Lung (tissue), 12 donors: ENCODE data around the gene TPCN2. TPM values are rescaled to one million over a fixed set of nuclear protein-coding genes. Genes with fewer than 3 reads are reported as not detected.

Experiments
- ATAC-seq: fragments of 200-7000 bp; cut with Tn5 transposase; one replicate; pipeline ENCODE4 v1.9.1; 2020; ENCODE audit warnings: moderate number of reproducible peaks; ENCODE audit not compliant: insufficient read depth, low FRiP score
- DNase-seq, 3 donors: peaks; one replicate each; pipeline ENCODE4 v3.0.0-alpha.2; 2013 to 2017
- H3K27ac ChIP-seq, 2 donors: one replicate each; pipeline ENCODE4 v1.5.1; 2013; ENCODE audit warnings: mild to moderate bottlenecking in 2 of 2, moderate library complexity in 2 of 2, control low read depth in 1 of 2, inconsistent platforms in 1 of 2, low read depth in 1 of 2, low read length in 1 of 2
- H3K27me3 ChIP-seq, 3 donors: one replicate each; pipeline ENCODE4 v1.5.1; 2013; ENCODE audit warnings: low read length in 2 of 3; ENCODE audit not compliant: control insufficient read depth in 3 of 3, insufficient read depth in 3 of 3
- H3K36me3 ChIP-seq, 4 donors: one replicate each; pipeline ENCODE4 v1.5.1; 2013; ENCODE audit warnings: low read length in 4 of 4, mild to moderate bottlenecking in 1 of 4, moderate library complexity in 1 of 4; ENCODE audit not compliant: control insufficient read depth in 4 of 4, insufficient read depth in 4 of 4
- H3K4me1 ChIP-seq, 5 donors: one replicate each; pipeline ENCODE4 v1.5.1; 2013; ENCODE audit warnings: low read length in 5 of 5, mild to moderate bottlenecking in 2 of 5, moderate library complexity in 1 of 5; ENCODE audit not compliant: control insufficient read depth in 5 of 5, insufficient read depth in 5 of 5
- H3K4me3 ChIP-seq: one replicate; pipeline ENCODE4 v1.5.1; 2013; ENCODE audit warnings: mild to moderate bottlenecking, control low read depth, moderate library complexity
- H3K9ac ChIP-seq, 2 donors: one replicate each; pipeline ENCODE4 v1.5.1; 2013; ENCODE audit warnings: low read length in 2 of 2, control low read depth in 1 of 2; ENCODE audit not compliant: insufficient read depth in 1 of 2
- H3K9me3 ChIP-seq, 4 donors: one replicate each; pipeline ENCODE4 v1.5.1; 2013; ENCODE audit warnings: low read length in 3 of 4, mild to moderate bottlenecking in 1 of 4, moderate library complexity in 1 of 4; ENCODE audit not compliant: control insufficient read depth in 4 of 4, insufficient read depth in 3 of 4
- WGBS, 2 donors: extraction: QIAGEN DNeasy Blood & Tissue Kit; methylation state at CpG; one replicate each; pipeline ENCODE4 v1.1.7; 2013; 5-methylcytosine and 5-hydroxymethylcytosine counted together
- polyA plus RNA-seq, 2 donors: library from polyadenylated mRNA; stranded (reverse); fragments of 200-250 nt; gene quantifications; one replicate each; pipeline ENCODE4 v1.2.1, GENCODE V29; 2013
- total RNA-seq, 2 donors: library from RNA; depleted of rRNA in 1 of 2; stranded (reverse); fragments of >200 nt in 1 of 2; gene quantifications; one replicate each; pipeline ENCODE4 v1.2.1, GENCODE V29; 2014 to 2021
- TF ChIP-seq, protein P1 (sequence below): IDR thresholded peaks from 2 replicates; pipeline ENCODE4 v1.5.1; 2012; ENCODE audit warnings: mild to moderate bottlenecking; ENCODE audit errors: control extremely low read depth, extremely low read depth
- donor health status: control.
- donor health status: control.
- donor health status: Bipolar disorder and iron deficiency.
- donor health status: healthy.
- donor health status: DM: yes; HTN: yes; CAD: no.

The TPCN2 gene
- total and polyA plus RNA-seq, 4 donors, result 10.0 to 25.0 (median 14.5) TPM

DNA sequence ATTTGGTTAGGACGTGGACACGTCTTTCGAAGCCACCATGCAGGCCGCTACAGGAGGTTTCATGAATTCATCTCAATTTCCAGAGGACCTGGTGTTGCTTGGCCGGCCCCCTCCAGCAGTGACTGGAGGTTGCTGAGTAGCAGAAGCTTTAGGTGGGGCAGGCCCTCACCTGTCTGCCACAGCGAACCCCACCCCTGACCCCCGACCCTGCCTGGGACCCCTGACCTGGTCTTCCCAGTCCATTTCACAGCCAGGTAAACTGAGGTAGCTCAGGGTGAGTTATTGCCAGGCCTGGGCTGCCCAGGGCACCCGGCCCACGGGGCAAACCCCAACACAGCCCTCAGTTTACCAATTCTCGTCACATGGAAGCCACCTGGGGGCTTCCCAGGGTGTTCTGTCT lies 67.9 kb downstream of the TPCN2 start:
- DNase-seq, result no peak
- 96 to 97% methylated on average over 10 of the region's 10 CpGs for WGBS, 2 donors
- TF ChIP-seq, protein P1, sequence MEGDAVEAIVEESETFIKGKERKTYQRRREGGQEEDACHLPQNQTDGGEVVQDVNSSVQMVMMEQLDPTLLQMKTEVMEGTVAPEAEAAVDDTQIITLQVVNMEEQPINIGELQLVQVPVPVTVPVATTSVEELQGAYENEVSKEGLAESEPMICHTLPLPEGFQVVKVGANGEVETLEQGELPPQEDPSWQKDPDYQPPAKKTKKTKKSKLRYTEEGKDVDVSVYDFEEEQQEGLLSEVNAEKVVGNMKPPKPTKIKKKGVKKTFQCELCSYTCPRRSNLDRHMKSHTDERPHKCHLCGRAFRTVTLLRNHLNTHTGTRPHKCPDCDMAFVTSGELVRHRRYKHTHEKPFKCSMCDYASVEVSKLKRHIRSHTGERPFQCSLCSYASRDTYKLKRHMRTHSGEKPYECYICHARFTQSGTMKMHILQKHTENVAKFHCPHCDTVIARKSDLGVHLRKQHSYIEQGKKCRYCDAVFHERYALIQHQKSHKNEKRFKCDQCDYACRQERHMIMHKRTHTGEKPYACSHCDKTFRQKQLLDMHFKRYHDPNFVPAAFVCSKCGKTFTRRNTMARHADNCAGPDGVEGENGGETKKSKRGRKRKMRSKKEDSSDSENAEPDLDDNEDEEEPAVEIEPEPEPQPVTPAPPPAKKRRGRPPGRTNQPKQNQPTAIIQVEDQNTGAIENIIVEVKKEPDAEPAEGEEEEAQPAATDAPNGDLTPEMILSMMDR, result no peak
- Histone ChIP-seq H3K4me1 (peaks cover 0 to 34% (median 9%) of the 10 kb centered on the region in 5 donors), H3K27me3 (no peaks in the 10 kb centered on the region), H3K36me3 (no peaks in the 10 kb centered on the region), H3K4me3 (no peak overlapping the region), H3K27ac (no peak overlapping the region), H3K9me3 (peaks cover 0 to 6% (median 1%) of the 10 kb centered on the region in 4 donors), H3K9ac (no peak overlapping the region)
- ATAC-seq, result no peak

DNA sequence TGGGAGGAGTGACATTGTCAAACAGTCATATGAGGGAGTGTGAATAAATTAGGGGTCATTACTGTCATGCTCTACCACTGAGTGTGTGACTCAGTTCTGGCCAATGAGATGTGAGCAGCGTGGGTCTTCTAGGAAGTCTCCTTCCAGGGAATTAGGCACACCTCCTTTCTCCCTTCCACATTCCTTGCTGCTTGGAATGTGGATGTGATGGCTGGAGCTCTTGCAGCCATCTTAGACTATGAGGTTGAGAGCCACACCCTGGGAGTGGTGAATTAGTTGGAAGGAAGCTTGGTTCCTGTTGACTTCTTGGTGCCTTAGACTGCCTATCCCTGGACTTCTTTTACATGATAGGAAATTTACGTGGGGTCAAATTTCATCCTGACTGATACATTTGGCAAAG lies 70.5 kb downstream of the TPCN2 start:
- Histone ChIP-seq H3K36me3 (no peaks in the 10 kb centered on the region), H3K4me3 (no peak overlapping the region), H3K9me3 (peaks cover 0 to 6% (median 1%) of the 10 kb centered on the region in 4 donors), H3K27me3 (no peaks in the 10 kb centered on the region), H3K27ac (no peak overlapping the region), H3K9ac (no peak overlapping the region), H3K4me1 (peaks cover 0 to 30% (median 20%) of the 10 kb centered on the region in 5 donors)
- DNase-seq (no peak), ATAC-seq (no peak)
- TF ChIP-seq, protein P1, result no peak
- 66 to 91% methylated on average over 2 of the region's 2 CpGs for WGBS, 2 donors

DNA sequence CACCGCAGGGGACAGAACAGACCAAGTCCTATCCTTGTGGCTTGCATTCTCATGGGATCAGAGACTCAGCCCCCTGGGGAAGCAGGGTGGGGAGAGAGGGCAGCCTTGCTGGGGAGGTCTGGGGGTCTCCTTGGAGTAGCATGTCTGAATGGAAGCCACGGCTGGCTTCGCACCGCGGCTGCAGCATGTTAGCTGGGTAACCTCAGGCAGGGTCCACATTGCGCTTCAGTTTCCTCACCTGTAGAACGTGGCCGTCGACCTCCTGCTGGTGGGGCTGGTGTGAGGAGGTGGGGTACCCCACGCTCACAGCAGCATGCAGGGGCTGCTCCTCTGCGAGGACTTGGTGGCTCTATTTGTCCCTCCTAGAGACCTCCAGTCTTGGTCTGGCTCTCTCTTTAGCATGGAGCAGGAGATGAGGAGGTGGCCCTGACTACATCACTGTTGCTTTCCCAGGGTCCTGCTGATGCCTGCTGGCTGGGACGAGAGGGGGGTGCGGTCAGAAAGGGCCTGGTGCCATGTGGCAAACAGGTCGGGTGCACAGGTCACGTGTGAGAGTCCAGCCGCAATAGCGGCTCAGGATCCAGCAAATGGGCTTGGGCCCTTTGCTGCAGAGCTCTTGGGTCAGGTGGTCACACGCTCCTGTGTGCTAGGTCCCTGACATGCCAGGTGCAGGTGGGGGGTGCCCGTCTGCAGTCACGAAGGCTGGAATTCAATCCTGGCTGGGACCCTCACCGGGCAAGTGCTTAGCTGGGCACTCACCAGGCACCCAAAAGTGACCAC lies 71.6 kb downstream of the TPCN2 start:
- Histone ChIP-seq H3K27me3 (no peaks in the 10 kb centered on the region), H3K36me3 (no peaks in the 10 kb centered on the region), H3K4me3 (no peak overlapping the region), H3K4me1 (peaks cover 0 to 29% (median 20%) of the 10 kb centered on the region in 5 donors), H3K9ac (no peak overlapping the region), H3K9me3 (peaks cover 0 to 6% (median 1%) of the 10 kb centered on the region in 4 donors), H3K27ac (no peak overlapping the region)
- ATAC-seq (no peak), DNase-seq (no peak)
- TF ChIP-seq, protein P1, result no peak
- 95 to 97% methylated on average over 21 of the region's 21 CpGs for WGBS, 2 donors
